ENCODE data around the gene ARHGAP25.

DNA sequence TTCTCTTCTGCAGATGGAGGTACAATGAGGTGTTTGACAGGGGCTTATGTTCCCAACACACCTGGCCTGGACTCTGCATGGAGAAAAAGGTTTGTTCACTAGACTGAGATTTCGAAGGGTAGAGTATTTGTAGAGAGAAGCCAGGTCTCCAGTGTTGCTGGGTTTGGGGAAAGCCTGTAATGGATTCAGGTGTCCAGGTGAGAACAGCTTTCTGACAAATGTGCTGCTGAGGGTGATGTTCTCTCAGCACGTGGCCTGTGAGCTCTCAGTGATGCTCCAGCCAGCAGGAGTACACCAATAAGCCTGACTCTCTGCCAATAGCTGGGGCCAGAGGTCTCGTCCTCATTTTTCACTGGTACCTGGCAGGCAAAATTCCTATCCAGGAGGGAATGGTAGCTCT is 43.8 kb upstream of the ARHGAP25 start:
- TF ChIP-seq CTCF (IDR thresholded peaks at IDR 0.05) (no peak), POLR2A (IDR thresholded peaks at IDR 0.05; ENCODE audit: low read depth) (no peak), EP300 (IDR thresholded peaks at IDR 0.05) (no peak)

Measured in esophagus muscularis mucosa (tissue), 4 donors.